PC-3 (cell line): ENCODE measurements around the gene TSTD1. TPM values are rescaled to one million over a fixed set of nuclear protein-coding genes. Genes with fewer than 3 reads are reported as not detected.

ENCODE experiments used
- ATAC-seq: fragments of 200-7000 bp; cut with Tn5 transposase; 2 replicates; pipeline ENCODE4 v1.9.1; 2020; ENCODE audit warnings: mild to moderate bottlenecking, moderate library complexity
- BruUV-seq: library from RNA; stranded (reverse); fragments of 400-500 nt; replicated peaks from 2 replicates; lab custom pipeline; 2021; lab: Mats Ljungman, UMichigan
- CTCF ChIA-PET: fragments of 300-600 bp; sonication (Branson Sonifier 250); formaldehyde crosslinking; loops from one replicate; lab custom pipeline; 2022; ENCODE audit warnings: antibody characterized with exemption; lab: Charles Lee
- POLR2A ChIA-PET: fragments of 300-600 bp; sonication (Branson Sonifier 250); formaldehyde crosslinking; loops from one replicate; lab custom pipeline; 2022; ENCODE audit warnings: antibody characterized with exemption; ENCODE audit not compliant: unreplicated experiment; lab: Charles Lee
- DNase-seq: peaks from one replicate; pipeline ENCODE4 v3.0.0-alpha.2; 2015
- H2AFZ ChIP-seq: fragments of 300-600 bp; sonication (generic); 2 replicates; pipeline ENCODE4 v1.6.0; 2016; ENCODE audit warnings: antibody characterized with exemption, low read length
- H3F3A ChIP-seq: fragments of 300-600 bp; sonication (generic); one replicate; pipeline ENCODE4 v1.6.0; 2017; ENCODE audit warnings: antibody characterized with exemption, low read length, control low read depth, mild to moderate bottlenecking; ENCODE audit not compliant: unreplicated experiment
- H3K27ac ChIP-seq: fragments of 300-600 bp; sonication (generic); 2 replicates; pipeline ENCODE4 v1.5.1; 2016; ENCODE audit warnings: mild to moderate bottlenecking, low read length
- H3K27me3 ChIP-seq: fragments of 300-600 bp; sonication (generic); 2 replicates; pipeline ENCODE4 v1.6.1; 2016; ENCODE audit warnings: low read length, mixed read lengths
- H3K36me3 ChIP-seq: fragments of 300-600 bp; sonication (generic); 2 replicates; pipeline ENCODE4 v1.6.1; 2016; ENCODE audit warnings: low read depth, mixed run types, low read length, mixed read lengths
- H3K4me1 ChIP-seq: fragments of 300-600 bp; sonication (generic); 2 replicates; pipeline ENCODE4 v1.5.1; 2016; ENCODE audit warnings: low read length; ENCODE audit not compliant: insufficient read depth
- H3K4me2 ChIP-seq: fragments of 300-600 bp; sonication (generic); 2 replicates; pipeline ENCODE4 v1.6.0; 2016; ENCODE audit warnings: low read length
- H3K4me3 ChIP-seq: fragments of 300-600 bp; sonication (generic); 2 replicates; pipeline ENCODE4 v1.5.1; 2016; ENCODE audit warnings: mild to moderate bottlenecking, low read length, mixed read lengths
- H3K79me2 ChIP-seq: fragments of 300-600 bp; sonication (generic); 2 replicates; pipeline ENCODE4 v1.6.1; 2017; ENCODE audit warnings: low read length, mixed read lengths
- H3K9ac ChIP-seq: fragments of 300-600 bp; sonication (generic); 2 replicates; pipeline ENCODE4 v1.6.0; 2016; ENCODE audit warnings: mild to moderate bottlenecking, low read length
- H3K9me2 ChIP-seq: fragments of 300-600 bp; sonication (generic); replicated peaks from 2 replicates; pipeline ENCODE4 v1.6.1; 2016; ENCODE audit warnings: mixed run types, low read length, mixed read lengths
- H3K9me3 ChIP-seq: fragments of 300-600 bp; sonication (generic); 2 replicates; pipeline ENCODE4 v1.6.1; 2016; ENCODE audit warnings: low read length, mixed read lengths
- H4K20me1 ChIP-seq: fragments of 300-600 bp; sonication (generic); 2 replicates; pipeline ENCODE4 v1.6.1; 2016; ENCODE audit warnings: low read length, mixed read lengths
- EZH2 ChIP-seq: fragments of 300-600 bp; sonication (generic); IDR thresholded peaks from one replicate; pipeline ENCODE4 v1.6.1; 2017; ENCODE audit warnings: antibody characterized with exemption, mild to moderate bottlenecking, low read length; ENCODE audit not compliant: unreplicated experiment
- EZH2phosphoT487 ChIP-seq: fragments of 300-600 bp; sonication (generic); IDR thresholded peaks from 2 replicates; pipeline ENCODE4 v1.6.1; 2018; ENCODE audit warnings: mild to moderate bottlenecking, antibody characterized with exemption, low read length, borderline replicate concordance
- intact Hi-C: fragments of 100-400 bp; cut with micrococcal nuclease; formaldehyde crosslinking; loops from 2 replicates; pipeline ENCODE4 v1.9.0; 2023
- total RNA-seq: library from RNA; depleted of rRNA; stranded (reverse); fragments of >200 nt; gene quantifications from 2 replicates; pipeline ENCODE4 v1.2.3, GENCODE V29; 2014
- TF ChIP-seq, protein P1 (sequence below): fragments of 300-600 bp; sonication (generic); conservative IDR thresholded peaks from 2 replicates; pipeline ENCODE4 v1.5.1; 2017; ENCODE audit warnings: antibody characterized with exemption, low read depth, mild to moderate bottlenecking, low read length

The TSTD1 gene
- total RNA-seq, 1 experiment from 2014 or later: 16.5 TPM

GRCh38 chr1:161006563-161006962, 32.2 kb downstream of the TSTD1 start:
- peaks cover 80% of the 10 kb centered on the region for H3K79me2 ChIP-seq
- ATAC-seq (no peak), DNase-seq (no peak)
- no peak overlapping the region for H3K4me2 ChIP-seq
- peaks cover 24% of the 10 kb centered on the region; the same call in 1 of the 2 replicates for H4K20me1 ChIP-seq
- no peak overlapping the region for H3K9ac ChIP-seq
- no peaks in the 10 kb centered on the region for H3K9me3 ChIP-seq
- intact Hi-C loops: no loop called here
- TF ChIP-seq, protein P1, sequence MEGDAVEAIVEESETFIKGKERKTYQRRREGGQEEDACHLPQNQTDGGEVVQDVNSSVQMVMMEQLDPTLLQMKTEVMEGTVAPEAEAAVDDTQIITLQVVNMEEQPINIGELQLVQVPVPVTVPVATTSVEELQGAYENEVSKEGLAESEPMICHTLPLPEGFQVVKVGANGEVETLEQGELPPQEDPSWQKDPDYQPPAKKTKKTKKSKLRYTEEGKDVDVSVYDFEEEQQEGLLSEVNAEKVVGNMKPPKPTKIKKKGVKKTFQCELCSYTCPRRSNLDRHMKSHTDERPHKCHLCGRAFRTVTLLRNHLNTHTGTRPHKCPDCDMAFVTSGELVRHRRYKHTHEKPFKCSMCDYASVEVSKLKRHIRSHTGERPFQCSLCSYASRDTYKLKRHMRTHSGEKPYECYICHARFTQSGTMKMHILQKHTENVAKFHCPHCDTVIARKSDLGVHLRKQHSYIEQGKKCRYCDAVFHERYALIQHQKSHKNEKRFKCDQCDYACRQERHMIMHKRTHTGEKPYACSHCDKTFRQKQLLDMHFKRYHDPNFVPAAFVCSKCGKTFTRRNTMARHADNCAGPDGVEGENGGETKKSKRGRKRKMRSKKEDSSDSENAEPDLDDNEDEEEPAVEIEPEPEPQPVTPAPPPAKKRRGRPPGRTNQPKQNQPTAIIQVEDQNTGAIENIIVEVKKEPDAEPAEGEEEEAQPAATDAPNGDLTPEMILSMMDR: no peak
- TF ChIP-seq EZH2phosphoT487 (no peak), EZH2 (no peak)
- ChIA-PET CTCF (no interaction called here), POLR2A (no interaction called here)
- no peak overlapping the region for H3K27ac ChIP-seq
- no peaks in the 10 kb centered on the region for H3K9me2 ChIP-seq
- no peaks in the 10 kb centered on the region for H3K4me1 ChIP-seq
- no peaks in the 10 kb centered on the region for H3K27me3 ChIP-seq
- H3K4me3 ChIP-seq: no peak overlapping the region
- no peak overlapping the region for H2AFZ ChIP-seq
- BruUV-seq: no TSS peak
- H3K36me3 ChIP-seq: peaks cover 8% of the 10 kb centered on the region; the same call in 1 of the 2 replicates
- H3F3A ChIP-seq: no peaks in the 10 kb centered on the region

GRCh38 chr1:161001525-161001924, 37.2 kb downstream of the TSTD1 start:
- Histone ChIP-seq H3K4me3 (no peak overlapping the region), H3F3A (peaks cover 6% of the 10 kb centered on the region), H3K27ac (no peak overlapping the region), H2AFZ (no peak overlapping the region), H4K20me1 (peaks cover 4% of the 10 kb centered on the region; the same call in 1 of the 2 replicates), H3K4me2 (no peak overlapping the region), H3K4me1 (peaks cover 12% of the 10 kb centered on the region), H3K36me3 (peaks cover 43% of the 10 kb centered on the region), H3K9me3 (no peaks in the 10 kb centered on the region), H3K9me2 (no peaks in the 10 kb centered on the region), H3K9ac (no peak overlapping the region), H3K79me2 (peaks cover 33% of the 10 kb centered on the region), H3K27me3 (no peaks in the 10 kb centered on the region)
- no TSS peak for BruUV-seq
- TF ChIP-seq EZH2: no peak
- TF ChIP-seq EZH2phosphoT487: no peak
- TF ChIP-seq, protein P1: no peak
- DNase-seq: no peak
- ChIA-PET CTCF (no interaction called here), POLR2A (no interaction called here)
- ATAC-seq: no peak
- intact Hi-C loops: no loop called here

DNA sequence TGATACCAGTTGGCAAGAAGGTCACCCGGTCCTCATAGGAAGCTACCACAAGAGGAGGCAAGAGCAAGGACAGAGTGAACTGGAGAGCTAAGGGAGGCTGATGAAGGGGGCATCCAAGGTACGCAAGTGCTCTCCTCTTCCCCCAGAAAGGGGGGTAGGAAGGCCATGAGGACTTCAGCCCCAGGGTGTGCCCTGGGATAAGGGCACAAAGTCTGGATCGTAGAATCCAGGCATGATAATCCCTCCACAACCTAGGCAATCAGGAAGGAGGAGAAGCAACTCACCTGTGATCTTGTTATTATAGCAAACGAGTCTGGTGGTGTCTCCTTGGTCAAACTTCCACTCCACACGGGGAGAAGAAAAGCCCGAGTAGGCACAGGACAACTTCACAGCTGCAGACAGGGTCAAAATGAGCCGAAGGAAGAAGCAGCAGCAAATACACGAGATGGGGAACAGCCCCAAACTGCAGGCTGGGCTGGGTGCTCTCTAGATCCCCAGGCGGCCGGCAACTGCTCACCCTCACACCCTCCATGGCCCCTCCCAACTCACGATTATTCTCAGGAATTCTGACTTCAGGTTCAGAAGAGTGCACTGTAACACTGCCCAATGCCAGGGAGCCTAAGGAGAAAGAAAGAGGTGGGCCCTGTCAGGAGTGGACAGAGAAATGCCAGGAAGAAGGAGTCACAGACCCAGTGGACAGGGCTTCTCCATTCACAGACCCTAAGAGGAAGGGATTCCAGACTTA, 37.9 kb downstream of the TSTD1 start:
- peaks cover 43% of the 10 kb centered on the region for H3K36me3 ChIP-seq
- no TSS peak for BruUV-seq
- ChIA-PET CTCF (no interaction called here), POLR2A (no interaction called here)
- H3K9ac ChIP-seq: no peak overlapping the region
- peaks cover 18% of the 10 kb centered on the region for H3K4me1 ChIP-seq
- H3K27me3 ChIP-seq: no peaks in the 10 kb centered on the region
- H3K4me3 ChIP-seq: no peak overlapping the region
- no peaks in the 10 kb centered on the region for H3K9me2 ChIP-seq
- H3F3A ChIP-seq: peaks cover 8% of the 10 kb centered on the region
- H3K27ac ChIP-seq: no peak overlapping the region
- DNase-seq: no peak
- no peaks in the 10 kb centered on the region for H4K20me1 ChIP-seq
- H2AFZ ChIP-seq: no peak overlapping the region
- H3K4me2 ChIP-seq: no peak overlapping the region
- intact Hi-C loops: no loop called here
- no peak for TF ChIP-seq EZH2
- TF ChIP-seq, protein P1: no peak
- no peak for TF ChIP-seq EZH2phosphoT487
- no peak for ATAC-seq
- H3K9me3 ChIP-seq: no peaks in the 10 kb centered on the region
- peaks cover 26% of the 10 kb centered on the region for H3K79me2 ChIP-seq
